Left ventricle myocardium inferior (tissue), 1 donor: ENCODE measurements around the gene DAAM1. TPM values are rescaled to one million over a fixed set of nuclear protein-coding genes. Genes with fewer than 3 reads are reported as not detected.
A peak's percentile ranks its signal among the peaks of the same experiment; 100 is the strongest.

Experiments
- DNase-seq: peaks from one replicate; pipeline ENCODE4 v3.0.0-alpha.2; 2020
- H3K27ac ChIP-seq: fragments of 200-600 bp; replicated peaks from 2 replicates; pipeline ENCODE4 v1.8.0; 2021
- H3K27me3 ChIP-seq: fragments of 200-600 bp; 2 replicates; pipeline ENCODE4 v1.8.0; 2021; ENCODE audit warnings: low read depth
- H3K36me3 ChIP-seq: fragments of 200-600 bp; 2 replicates; pipeline ENCODE4 v1.8.0; 2021
- H3K4me1 ChIP-seq: fragments of 200-600 bp; 2 replicates; pipeline ENCODE4 v1.8.0; 2021
- H3K4me3 ChIP-seq: fragments of 200-600 bp; 2 replicates; pipeline ENCODE4 v1.8.0; 2021; ENCODE audit warnings: mild to moderate bottlenecking, moderate library complexity
- H3K9me3 ChIP-seq: fragments of 200-600 bp; replicated peaks from 2 replicates; pipeline ENCODE4 v1.8.0; 2021
- intact Hi-C: fragments of 100-400 bp; cut with micrococcal nuclease; formaldehyde crosslinking; loops from one replicate; pipeline ENCODE4 v1.11.0; 2022
- total RNA-seq: library from RNA; stranded (reverse); fragmentation: NEBNext Ultra II Directional; extraction: Animal tissue kit (Norgen Biotek cat#: 25700); gene quantifications from one replicate; pipeline ENCODE4 v1.2.1, GENCODE V29; 2021
- TF ChIP-seq, protein P1 (sequence below): fragments of 200-600 bp; IDR thresholded peaks from 2 replicates; pipeline ENCODE4 v1.8.0; 2021; ENCODE audit warnings: antibody characterized with exemption, mild to moderate bottlenecking, borderline replicate concordance
- donor health status: DM: no; HTN: yes; CAD: no; lungs with severe emphysema.

Gene DAAM1
- total RNA-seq, 1 donor from 2014 or later: 84.8 TPM

DNA sequence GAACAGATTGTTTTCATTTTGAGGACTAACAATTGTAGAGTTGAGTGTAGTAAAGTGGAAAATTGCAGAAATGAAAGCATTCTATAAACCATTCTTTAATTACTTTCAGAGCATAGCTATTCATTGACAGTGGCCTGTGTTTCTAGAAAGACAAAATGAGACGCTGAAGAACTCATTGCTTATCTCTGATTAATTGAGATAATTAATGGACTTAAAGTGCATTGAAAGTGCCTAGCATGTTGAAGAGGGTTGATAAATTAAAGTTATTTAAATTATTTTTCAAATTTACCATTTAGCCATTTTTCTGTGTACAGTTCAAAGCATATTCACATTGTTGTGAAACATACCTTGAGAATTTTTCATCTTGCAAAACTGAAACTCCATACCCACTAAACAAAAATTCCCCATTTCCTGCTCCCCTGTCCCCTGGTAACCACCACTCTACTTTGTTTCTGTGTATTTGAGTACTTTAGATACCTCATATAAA lies 57.4 kb downstream of the DAAM1 start:
- intact Hi-C loops: no loop called here
- Histone ChIP-seq H3K27me3 (no peaks in the 10 kb centered on the region), H3K27ac (no peak overlapping the region), H3K4me1 (peaks cover 87% of the 10 kb centered on the region), H3K9me3 (no peaks in the 10 kb centered on the region), H3K36me3 (no peaks in the 10 kb centered on the region), H3K4me3 (no peak overlapping the region)
- no peak for DNase-seq
- TF ChIP-seq, protein P1, sequence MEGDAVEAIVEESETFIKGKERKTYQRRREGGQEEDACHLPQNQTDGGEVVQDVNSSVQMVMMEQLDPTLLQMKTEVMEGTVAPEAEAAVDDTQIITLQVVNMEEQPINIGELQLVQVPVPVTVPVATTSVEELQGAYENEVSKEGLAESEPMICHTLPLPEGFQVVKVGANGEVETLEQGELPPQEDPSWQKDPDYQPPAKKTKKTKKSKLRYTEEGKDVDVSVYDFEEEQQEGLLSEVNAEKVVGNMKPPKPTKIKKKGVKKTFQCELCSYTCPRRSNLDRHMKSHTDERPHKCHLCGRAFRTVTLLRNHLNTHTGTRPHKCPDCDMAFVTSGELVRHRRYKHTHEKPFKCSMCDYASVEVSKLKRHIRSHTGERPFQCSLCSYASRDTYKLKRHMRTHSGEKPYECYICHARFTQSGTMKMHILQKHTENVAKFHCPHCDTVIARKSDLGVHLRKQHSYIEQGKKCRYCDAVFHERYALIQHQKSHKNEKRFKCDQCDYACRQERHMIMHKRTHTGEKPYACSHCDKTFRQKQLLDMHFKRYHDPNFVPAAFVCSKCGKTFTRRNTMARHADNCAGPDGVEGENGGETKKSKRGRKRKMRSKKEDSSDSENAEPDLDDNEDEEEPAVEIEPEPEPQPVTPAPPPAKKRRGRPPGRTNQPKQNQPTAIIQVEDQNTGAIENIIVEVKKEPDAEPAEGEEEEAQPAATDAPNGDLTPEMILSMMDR: no peak

DNA sequence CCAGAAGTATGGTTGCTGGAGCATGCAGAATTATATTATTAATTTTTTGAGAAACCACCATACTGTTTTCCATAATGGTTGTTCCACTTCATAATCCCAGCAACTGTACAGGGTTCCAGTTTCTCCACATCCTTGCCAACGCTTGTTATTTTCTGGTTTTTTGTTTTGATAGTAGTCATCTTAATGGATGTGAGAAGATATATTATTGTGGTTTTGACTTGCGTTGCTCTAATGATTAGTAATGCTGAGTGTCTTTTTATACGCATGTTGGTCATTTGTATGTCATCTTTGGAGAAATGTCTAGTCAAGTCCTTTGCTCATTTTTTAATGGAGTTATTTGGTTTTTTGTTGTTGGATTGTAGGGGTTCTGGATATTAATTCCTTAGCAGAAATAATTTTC lies 58.1 kb downstream of the DAAM1 start:
- no peaks in the 10 kb centered on the region for H3K36me3 ChIP-seq
- H3K4me1 ChIP-seq: peaks cover 87% of the 10 kb centered on the region
- TF ChIP-seq, protein P1: no peak
- intact Hi-C loops: no loop called here
- no peak overlapping the region for H3K27ac ChIP-seq
- no peak for DNase-seq
- no peak overlapping the region for H3K4me3 ChIP-seq
- no peaks in the 10 kb centered on the region for H3K9me3 ChIP-seq
- no peaks in the 10 kb centered on the region for H3K27me3 ChIP-seq

DNA sequence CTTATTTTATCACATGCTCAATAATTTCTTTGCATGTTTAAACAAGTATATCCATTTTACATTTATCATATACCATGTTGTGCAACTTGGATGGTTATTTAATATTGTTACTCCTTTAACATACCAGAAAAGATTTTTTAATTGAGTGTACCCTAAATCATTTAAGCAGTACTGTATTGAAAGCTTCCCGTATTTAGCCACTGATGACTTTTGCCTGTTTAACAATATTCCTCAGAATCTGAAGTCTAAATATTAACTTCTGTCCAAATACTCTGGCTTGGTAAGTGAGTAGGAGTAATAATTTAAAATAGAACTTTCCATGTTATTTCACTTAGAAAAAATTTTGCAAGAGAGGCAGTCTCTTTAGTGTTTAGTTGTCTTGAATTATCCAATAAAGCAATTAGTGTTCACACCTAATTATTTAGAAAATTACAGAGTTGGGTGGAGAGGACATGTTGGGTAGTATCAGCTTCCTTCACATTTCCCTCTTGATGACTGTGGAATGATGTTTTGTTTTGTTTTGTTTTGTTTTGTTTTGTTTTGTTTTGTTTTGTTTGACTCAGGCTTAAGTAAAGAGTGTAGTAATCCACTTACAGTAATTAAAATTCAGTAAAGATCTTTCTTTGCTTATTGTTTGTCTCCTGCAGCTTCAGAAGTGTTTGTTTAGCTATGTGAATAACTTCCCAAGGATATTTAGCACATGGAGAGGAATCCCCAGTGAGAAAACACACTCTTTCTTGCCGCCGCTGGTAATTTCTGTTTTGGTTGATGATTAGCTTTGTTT lies 59.5 kb downstream of the DAAM1 start:
- H3K4me1 ChIP-seq: peaks cover 87% of the 10 kb centered on the region
- no peak overlapping the region for H3K4me3 ChIP-seq
- TF ChIP-seq, protein P1: no peak
- DNase-seq: no peak
- no peaks in the 10 kb centered on the region for H3K27me3 ChIP-seq
- H3K27ac ChIP-seq: peak overlapping the region; percentile 18
- intact Hi-C loops: no loop called here
- H3K9me3 ChIP-seq: no peaks in the 10 kb centered on the region
- H3K36me3 ChIP-seq: no peaks in the 10 kb centered on the region

DNA sequence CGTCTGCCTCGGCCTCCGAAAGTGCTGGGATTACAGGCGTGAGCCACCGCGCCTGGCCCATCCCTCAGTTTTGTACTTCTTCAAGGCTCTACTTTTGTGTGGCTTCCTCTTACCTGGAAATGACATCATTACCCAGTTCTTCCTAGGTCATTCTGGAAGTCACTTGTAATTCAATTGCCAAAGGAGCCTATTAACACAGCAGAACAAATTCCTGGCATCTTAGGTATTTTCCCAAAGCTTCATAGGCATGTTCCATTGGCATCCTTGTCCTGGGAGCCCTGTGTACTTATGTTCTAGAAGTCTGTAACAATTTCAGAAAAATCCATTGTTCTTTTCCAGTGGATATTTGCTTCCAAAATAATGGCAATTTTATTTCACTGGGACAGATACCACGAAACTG lies 60.6 kb downstream of the DAAM1 start:
- no peak overlapping the region for H3K4me3 ChIP-seq
- H3K4me1 ChIP-seq: peaks cover 87% of the 10 kb centered on the region
- TF ChIP-seq, protein P1: no peak
- H3K9me3 ChIP-seq: no peaks in the 10 kb centered on the region
- intact Hi-C loops: no loop called here
- H3K36me3 ChIP-seq: no peaks in the 10 kb centered on the region
- no peak for DNase-seq
- no peaks in the 10 kb centered on the region for H3K27me3 ChIP-seq
- H3K27ac ChIP-seq: peak overlapping the region; percentile 18

DNA sequence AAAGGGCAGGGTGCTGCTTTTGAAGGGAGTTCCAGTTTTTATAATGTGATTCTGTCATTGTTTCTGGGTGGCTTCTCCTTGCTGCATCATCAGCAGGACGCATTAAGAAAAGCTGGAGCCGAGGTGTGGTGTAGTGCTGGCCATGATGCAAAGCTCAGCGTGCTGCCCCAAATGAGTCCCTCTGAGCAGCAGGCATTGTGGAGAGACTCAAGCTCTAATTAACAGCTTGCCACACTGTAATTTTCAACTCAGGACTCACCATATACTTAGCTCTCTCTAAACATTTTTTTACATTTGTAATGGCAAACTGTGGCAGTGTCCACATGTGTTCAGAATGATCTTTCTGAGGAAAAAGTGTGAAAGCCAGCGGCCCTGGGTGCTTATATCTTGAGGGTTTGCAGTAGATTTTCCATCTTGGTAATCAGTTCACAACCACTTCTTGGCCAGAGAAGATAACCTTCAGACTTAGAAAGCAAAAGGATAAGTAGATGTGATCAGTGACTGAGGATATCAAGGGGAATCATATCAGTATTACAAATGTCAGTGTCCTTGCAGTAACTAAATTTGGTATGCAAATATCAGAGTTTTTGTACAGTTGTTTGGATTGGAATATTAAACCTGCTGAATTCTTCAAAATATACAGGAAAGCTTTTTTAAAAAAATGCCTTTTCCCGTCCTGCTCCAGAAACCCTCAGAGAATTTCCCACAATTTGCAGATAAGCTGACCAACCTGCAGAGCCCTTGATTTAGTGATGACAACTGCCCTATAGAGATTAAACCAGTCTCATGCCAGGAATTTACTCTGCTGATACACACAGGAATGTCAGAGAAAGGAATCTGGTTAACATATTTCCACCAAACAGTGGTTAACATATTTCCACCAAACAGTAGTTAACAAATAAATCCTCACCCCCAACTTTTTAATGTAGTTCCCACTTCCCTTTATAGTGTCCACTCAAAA lies 63.6 kb downstream of the DAAM1 start:
- intact Hi-C loops: loop anchor here (10.0 kb wide), 1 partner anchor 57 kb away; no protein-coding TSS in a partner anchor
- TF ChIP-seq, protein P1: no peak
- Histone ChIP-seq H3K4me1 (peaks cover 96% of the 10 kb centered on the region), H3K36me3 (no peaks in the 10 kb centered on the region), H3K9me3 (no peaks in the 10 kb centered on the region), H3K27ac (peak overlapping the region; percentile 93), H3K4me3 (no peak overlapping the region), H3K27me3 (no peaks in the 10 kb centered on the region)
- DNase-seq: no peak
